Coronary artery (tissue), 2 donors: ENCODE measurements around the gene F3.
"Not testable (repeated sequence)": the region's sequence is repeated elsewhere in the genome, so short reads cannot be mapped to it uniquely, and the experiment has no call there.

Experiments used
- DNase-seq: peaks from one replicate; pipeline ENCODE4 v3.0.0-alpha.2; 2017; ENCODE audit warnings: low spot score
- H3K27ac ChIP-seq, 2 donors: fragments of 200-600 bp; sonication (generic); one replicate each; pipeline ENCODE4 v1.5.1; 2016 to 2019
- H3K4me3 ChIP-seq: fragments of 200-600 bp; sonication (generic); 2 replicates; pipeline ENCODE4 v1.5.1; 2016; ENCODE audit warnings: mild to moderate bottlenecking, moderate library complexity
- CTCF ChIP-seq: fragments of 200-600 bp; sonication (generic); IDR thresholded peaks from one replicate; pipeline ENCODE4 v1.5.1; 2019; ENCODE audit warnings: antibody characterized with exemption

F3 gene

DNA sequence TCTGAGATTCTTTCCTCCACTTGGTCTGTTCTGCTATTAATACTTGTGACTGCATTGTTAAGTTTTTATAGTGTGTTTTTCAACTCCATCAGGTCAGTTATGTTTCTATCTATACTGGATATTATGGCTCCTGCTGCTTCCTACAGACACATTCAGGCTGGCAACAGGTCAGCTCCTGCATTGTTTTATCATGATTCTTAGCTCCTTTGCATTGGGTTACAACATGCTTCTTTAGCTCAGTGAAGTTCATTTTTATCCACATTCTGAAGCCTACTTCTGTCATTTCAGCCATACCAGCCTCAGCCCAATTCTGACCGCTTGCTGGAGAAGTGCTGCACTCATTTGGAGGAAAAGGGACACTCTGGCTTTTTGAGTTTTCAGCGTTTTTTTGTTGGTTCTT lies 37.3 kb upstream of the F3 start:
- H3K4me3 ChIP-seq, result no peak overlapping the region
- H3K27ac ChIP-seq, result no peak overlapping the region
- no peak for DNase-seq
- TF ChIP-seq CTCF, result no peak

- H3K27ac ChIP-seq, H3K4me3 ChIP-seq, DNase-seq: not testable (repeated sequence)
These were observed 32.4 kb upstream of the F3 start for GRCh38 chr1:94573917-94574316.

DNA sequence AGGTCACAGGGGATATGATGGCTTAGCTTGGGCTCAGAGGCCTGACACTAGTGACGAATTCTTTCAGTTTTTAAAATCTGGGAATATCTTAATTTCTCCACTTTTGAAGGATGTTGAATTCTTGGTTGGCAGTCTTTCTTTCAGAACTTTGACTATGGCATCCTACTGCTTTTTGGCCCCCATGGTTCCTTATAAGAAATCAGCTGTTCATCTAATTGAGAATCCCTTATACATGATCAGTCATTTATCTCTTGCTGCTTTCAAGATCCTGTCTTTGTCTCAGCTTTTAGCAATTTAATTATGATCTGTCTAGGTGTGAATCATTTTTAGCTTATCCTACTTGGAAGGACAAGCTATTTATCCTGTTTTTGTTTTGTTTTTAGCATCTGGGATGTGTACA lies 31.2 kb upstream of the F3 start:
- no peak for DNase-seq
- Histone ChIP-seq H3K27ac (no peak overlapping the region), H3K4me3 (no peak overlapping the region)
- TF ChIP-seq CTCF, result no peak

- H3K4me3 ChIP-seq, DNase-seq: not testable (repeated sequence)
These were observed 29.4 kb upstream of the F3 start for GRCh38 chr1:94570965-94571364.

GRCh38 chr1:94568806-94569205 lies 27.2 kb upstream of the F3 start:
- DNase-seq, H3K27ac ChIP-seq, H3K4me3 ChIP-seq: not testable (repeated sequence)

More at GRCh38 chr1:94570965-94571364, 29.4 kb upstream of the F3 start:
- H3K27ac ChIP-seq, result not testable (repeated sequence)

DNA sequence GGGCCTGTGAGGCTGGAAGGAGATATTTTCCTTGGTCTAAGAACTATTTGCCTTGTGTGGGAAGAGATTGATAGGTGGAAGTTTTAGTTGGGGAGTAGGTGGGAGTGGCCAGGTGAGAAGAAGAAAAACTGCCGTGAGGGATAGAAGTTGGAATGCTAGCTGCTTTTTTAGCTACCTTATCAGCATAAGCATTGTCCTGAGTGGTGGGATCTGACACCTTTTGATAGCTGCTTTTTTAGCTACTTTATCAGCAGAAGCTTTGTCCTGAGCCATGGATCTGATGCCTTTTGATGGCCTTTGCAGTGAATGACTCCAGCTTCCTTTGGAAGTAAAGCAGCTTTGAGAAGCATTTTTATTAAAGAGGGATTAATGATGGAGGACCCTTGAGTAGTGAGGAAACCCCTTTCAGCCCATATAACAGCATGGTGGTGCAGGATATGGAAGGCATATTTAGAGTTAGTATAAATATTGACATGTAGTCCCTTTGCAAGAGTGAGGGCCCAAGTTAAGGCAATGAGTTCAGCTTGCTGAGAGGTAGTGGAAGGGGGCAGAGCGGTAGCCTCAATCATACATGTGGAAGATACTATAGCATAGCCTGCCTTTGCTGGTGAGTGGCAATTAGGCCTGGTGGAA lies 26.5 kb upstream of the F3 start:
- not testable (repeated sequence) for DNase-seq, H3K27ac ChIP-seq, H3K4me3 ChIP-seq

GRCh38 chr1:94566436-94566835 lies 24.9 kb upstream of the F3 start:
- H3K4me3 ChIP-seq, DNase-seq, H3K27ac ChIP-seq: not testable (repeated sequence)

DNA sequence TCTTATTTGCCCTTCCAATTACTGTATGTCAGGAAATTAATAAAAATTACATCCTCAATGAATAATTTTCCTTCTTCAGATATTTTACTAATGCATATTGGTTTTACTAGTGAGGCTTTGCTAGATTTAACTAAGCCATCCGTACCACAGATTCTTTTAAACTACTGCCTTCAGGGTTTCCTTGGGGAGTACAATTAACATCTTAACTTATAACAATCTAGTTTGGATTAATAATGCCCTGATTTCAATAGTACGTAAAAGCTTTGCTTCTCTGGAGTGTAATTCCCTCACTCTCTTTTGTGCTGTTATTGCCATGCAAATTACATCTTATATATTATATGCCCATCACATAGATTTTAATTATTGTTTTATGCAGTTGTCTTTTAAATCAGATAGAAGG lies 24.3 kb upstream of the F3 start:
- no peak overlapping the region for H3K4me3 ChIP-seq
- no peak for TF ChIP-seq CTCF

GRCh38 chr1:94562519-94563260 lies 21.1 kb upstream of the F3 start:
- H3K27ac ChIP-seq, result no peak overlapping the region
- DNase-seq, result no peak
- no peak overlapping the region for H3K4me3 ChIP-seq
- TF ChIP-seq CTCF, result no peak

More for the DNA sequence above, 24.3 kb upstream of the F3 start:
- H3K27ac ChIP-seq, result no peak overlapping the region
- no peak for DNase-seq

DNA sequence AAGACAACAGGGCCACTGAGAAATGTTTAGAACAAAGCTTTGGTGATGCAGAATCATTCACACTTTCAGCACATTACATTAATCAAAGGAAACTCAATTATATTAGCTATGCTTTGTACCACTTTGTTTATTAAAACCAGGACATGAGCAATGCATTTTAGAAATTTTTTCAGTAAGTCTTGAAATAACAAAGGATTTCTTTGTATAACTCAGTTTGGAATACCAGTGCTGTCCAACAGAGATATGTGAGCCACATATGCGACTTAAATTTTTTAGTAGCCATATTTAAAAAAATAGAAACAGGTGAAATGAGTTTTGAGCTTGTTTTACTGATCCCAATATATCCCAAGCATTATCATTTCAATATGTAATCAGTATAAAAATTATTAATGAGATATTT lies 18.8 kb upstream of the F3 start:
- DNase-seq, result no peak
- Histone ChIP-seq H3K27ac (no peak overlapping the region), H3K4me3 (no peak overlapping the region)
- no peak for TF ChIP-seq CTCF
